Kidney glomerular epithelial cell (primary cell): ENCODE data around the gene SCIMP.
"Not testable (repeated sequence)": the region's sequence is repeated elsewhere in the genome, so short reads cannot be mapped to it uniquely, and the experiment has no call there.

Experiments used
- DNase-seq: peaks from one replicate; lab custom pipeline; 2025; lab: John Stamatoyannopoulos, UW

SCIMP gene

DNA sequence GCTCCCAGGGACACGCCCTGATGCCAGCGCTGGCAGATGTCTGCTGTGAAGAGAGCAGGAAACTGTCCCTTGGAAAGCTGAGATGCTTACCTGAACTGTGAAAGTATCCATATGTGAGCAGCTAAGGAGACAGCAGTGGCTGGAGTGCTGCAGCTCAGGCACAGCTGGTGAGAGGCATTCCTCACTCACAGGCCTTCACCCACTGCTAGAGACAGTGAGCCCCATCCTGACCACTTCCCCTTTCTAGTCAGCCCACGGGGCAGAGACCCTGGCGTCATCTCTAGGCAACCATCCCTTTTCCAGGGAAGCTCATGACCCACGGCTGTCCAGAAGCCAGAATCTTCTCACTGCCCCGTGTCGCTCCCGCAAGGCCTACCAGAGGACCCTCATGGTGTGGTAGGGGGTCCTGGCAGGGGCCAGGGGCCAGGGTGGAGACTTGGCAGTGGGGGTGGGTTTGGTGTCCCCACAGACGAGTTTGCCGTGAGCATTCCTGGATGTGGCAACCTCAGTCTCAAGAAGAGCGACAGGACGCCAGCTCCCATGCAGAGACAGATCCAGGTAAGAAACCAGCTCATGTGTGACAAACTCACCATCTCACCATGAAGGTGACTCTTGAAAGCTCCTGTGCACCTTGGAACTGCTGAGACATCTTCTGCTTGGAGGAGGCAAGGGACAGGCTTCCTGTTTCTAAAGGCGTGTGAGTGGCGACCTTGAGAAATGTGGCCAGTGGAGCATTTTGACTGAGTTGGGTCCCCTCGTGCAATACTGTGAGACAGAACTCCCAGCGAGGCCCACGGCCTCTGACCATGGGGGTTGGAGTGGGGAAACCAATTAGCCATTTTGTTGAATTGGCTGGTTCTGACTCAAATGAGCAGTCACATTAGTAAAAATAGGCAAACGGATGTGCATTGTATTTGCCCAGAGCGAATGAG is at the start of gene SCIMP:
Gene SCIMP, minus strand, starts transcription at position 216 of the 932 bp plus-strand sequence. Its CDS starts 105 bp downstream, at position 111.
- no peak for DNase-seq

DNA sequence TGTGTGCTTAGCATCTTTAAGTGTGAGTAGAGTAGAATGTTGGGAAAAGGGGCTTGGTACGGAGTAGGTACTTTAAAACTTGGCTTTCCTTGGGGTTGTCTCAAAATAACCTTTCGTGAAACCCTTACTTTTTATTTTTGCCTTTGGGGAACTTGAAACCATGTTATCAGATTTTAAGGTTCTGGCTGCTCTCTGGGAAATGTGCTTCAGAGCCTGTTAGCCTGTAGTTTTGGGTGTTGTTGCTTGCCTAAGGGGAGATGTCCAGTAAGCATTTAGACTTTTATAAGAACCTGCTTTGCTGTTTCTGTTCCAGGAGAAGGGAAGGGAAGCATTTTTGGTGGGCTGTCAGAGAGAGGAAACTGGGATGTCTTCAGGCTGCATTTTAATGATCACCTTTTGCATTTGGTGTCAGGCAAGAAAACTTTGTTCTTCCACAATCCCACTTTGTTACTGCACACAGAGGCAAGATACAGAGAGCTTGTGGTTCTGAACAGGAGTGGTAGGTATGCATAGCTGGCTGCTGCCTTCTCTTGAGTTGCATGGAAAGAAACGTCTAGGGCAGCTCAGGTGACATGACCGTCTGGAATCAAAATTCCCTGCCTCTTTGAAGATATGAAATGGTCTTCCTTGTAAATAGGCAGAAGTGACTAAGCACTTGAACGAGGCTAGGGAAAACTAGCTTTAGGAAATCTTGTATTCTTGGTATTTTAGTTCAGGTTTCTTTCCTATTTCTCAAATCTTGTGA is 49.1 kb upstream of the SCIMP start:
- DNase-seq: no peak

DNA sequence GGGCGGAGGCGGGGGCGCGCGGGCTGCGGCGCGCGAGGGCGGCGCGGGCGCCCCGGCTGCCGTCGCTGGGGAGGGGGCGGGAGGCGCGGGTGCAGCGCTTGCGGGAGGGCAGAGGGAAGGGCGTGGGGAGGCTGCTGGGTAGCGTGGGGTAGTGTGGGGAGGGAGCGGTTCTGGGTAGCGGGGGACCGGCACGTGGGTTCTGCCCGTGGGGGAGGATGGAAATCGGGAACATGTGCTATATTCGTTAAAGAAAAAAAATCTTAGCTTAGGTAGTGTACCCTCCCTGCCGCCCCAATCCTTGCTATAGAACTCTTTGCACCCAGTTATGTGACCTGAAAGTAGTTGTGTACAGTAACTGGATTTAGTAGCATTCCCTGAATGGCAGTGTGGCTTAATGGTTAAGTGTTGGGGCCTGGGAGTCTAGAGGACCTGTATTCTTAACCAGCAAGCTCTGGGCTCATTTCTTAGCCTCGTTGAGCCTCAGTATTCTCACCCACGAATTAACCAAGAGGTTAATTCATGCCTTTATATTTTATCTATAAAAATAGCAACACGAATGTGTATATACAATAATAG is 48.1 kb upstream of the SCIMP start:
- DNase-seq: no peak

DNA sequence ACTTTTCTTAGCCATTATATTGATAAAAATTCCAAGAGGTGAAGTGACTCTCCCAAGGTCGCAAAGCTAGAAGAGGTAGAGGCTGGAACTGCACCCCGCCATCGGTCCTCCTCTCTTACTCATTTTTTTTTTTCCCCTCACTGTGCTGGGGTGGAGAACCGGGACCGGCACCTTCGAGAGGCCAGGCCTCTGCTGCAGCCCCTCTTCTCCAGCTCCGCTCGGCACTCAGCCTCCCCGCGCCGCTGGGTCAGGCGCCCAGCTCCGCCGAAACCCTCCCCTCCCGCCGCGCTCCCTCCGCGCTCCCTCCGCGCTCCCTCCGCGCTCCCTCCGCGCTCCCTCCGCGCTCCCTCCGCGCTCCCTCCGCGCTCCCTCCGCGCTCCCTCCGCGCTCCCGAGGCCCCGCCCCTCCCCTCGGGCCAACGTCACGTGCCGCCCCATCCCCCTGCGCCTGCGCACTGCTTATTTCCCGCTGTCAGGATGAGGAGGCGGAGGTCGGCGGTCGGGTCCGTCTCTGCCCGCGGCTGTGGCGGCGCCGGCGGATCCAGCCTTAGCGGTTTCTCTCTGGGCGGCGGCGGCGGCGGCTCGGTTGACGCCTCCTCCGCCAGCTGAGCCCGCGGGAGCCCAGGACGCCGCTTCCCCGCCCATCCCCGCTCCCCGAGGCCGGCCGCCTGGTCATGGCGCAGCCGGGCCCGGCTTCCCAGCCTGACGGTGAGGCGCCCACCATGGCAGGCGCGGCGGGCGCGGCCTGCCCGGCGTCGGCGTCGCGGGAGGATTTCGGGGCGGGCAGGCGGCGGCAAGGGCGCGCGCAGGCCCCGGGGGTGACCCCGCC is 47.4 kb upstream of the SCIMP start, which contains the start of gene RABEP1:
Gene RABEP1, plus strand, starts transcription at position 471 of the 828 bp plus-strand sequence. Its CDS starts 203 bp downstream, at position 674.
- DNase-seq: peak; percentile 86

DNA sequence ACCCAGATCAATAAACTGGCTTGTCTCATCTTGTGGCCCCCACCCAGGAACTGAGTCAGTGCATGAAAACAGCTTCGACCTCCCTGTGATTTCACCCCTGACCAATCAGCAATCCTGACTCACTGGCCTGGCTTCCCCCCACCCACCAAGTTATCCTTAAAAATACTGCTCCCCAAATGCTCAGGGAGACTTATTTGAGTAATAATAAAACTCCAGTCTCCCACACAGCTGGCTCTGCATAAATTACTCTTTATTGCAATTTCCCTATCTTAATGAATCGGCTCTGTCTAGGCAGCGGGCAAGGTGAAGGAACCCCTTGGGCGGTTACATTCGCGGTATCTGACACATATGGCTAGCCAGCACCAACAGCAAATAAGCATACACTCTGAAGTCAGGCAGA is 37.7 kb upstream of the SCIMP start:
- DNase-seq: no peak

DNA sequence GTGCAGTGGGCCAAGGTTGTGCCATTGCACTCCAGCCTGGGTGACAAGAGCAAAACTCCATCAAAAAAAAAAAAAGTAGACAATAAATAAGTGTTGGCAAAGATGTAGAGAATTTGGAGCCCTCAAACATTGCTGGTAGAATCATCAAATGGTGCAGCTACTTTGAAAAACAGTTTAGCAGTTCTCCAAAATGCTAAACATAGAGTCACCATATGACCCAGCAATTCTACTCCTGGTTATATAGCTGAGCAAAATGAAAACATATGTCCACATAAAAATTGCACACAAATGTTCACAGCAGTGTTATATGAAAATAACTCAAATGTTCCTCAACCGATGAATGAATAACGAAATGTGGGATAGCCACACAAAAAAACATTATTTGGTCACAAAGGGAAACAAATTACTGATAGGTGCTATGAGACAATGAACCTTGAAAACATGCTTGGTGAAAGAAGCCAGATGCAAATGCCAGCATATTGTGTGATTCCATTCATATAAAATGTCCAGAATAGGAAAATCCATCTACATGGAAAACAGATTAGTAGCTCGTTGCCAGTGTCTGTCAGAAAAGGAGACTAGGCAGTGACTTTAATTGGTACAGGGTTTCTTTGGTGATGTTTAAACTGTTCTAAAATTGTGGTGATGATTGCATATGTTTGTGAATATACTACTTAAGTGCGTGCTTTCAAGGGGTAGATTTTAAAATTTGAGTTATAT is 34.7 kb upstream of the SCIMP start:
- no peak for DNase-seq

DNA sequence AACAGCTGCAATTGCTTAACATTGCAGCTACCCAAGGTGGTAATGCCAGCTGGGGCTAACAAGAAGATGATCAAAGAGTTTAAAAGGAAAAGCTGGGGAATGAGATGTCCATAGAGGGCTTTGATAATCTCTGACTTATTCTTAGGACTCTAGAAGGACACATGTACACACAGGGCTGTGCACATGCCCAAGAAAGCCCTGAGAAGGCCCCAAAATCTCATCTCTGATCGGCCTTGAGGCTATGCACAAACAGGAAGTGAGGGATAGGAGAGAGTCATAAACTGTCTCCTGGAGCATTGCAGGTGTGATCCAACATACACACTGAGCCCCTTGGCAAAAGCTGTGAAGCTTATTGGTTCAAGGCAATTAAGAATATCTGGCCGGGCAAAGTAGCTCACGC is 30.2 kb upstream of the SCIMP start:
- DNase-seq: no peak

DNA sequence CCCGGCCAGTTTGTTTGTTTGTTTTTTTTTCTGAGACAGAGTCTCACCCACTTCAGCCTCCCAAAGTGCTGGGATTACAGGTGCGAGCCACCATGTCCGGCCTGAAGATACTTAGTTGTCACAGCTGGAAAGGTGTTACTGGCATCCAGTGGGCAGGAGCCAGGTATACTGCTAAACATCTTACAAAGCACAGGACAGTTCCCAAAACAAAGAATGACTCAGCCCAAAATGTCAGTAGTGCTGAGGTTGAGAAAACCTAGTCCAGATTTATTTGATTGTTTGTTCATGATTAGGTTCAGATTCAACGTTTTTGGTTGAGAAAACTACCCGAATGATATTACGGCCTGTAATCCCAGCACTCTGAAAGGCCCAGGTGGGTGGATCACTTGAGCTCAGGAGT is 28.8 kb upstream of the SCIMP start:
- no peak for DNase-seq

DNA sequence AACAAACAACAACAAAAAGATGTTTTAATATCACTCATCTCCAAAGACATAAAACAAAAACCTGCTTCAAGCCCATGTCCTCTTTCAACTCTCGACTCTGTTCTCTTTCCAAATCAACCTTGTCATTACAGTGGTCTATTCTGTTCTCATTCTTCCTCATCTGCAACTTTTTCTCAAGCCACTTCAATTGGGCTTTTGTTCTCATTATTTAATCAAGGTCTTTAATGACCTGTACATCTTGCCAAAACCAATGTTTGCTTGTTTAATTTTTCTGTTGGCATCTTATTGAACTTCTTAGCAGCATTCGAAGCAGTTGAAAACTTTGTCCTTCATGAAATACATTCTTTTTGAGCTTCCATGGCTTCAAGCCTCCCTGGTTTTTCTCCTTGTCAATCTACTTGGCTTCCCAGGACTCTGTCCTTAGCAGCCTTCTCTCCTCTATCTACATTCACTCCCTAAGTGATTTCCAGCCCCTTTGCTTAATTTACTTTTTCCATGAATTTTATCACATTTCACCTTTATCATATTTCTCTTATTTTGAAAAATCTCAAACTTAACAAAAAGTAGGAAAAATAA is 27.8 kb upstream of the SCIMP start:
- DNase-seq: no peak

DNA sequence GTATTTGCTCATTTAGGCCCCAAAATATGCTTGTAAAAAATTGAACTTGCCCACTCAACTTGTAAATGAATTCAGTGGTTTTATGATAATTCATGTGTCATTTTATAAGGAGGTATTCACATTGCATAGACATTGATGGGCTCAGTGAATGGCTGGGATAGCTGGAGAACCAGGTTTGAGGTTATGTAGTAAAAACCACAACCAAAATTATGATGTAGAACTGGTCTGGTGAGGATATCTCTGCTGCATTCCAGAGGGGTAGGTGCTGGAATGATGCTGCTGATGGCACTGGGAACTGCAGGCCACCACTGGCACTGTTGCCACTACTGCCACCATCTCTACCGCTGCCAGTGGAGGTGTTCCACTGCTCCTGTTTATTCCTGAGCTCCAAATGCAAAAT is 25.9 kb upstream of the SCIMP start:
- DNase-seq: no peak

DNA sequence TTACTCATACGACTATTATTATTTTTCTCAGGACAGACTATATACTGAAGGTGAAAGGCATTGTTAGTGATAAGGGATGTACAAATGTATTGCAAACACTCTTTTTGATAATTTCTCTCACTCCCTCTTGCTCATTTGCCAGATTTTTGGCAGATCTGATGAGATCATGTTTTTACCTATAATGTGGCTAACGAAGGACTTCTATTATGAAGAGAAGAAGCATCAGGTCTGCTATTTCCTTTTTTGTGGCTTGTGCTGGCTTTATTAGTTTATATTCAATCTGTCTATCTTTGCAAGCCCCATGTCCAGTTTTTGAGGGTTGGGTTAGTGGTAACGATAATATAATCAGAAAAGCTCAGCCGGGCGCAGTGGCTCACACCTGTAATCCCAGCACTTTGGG is 22.5 kb upstream of the SCIMP start:
- no peak for DNase-seq

DNA sequence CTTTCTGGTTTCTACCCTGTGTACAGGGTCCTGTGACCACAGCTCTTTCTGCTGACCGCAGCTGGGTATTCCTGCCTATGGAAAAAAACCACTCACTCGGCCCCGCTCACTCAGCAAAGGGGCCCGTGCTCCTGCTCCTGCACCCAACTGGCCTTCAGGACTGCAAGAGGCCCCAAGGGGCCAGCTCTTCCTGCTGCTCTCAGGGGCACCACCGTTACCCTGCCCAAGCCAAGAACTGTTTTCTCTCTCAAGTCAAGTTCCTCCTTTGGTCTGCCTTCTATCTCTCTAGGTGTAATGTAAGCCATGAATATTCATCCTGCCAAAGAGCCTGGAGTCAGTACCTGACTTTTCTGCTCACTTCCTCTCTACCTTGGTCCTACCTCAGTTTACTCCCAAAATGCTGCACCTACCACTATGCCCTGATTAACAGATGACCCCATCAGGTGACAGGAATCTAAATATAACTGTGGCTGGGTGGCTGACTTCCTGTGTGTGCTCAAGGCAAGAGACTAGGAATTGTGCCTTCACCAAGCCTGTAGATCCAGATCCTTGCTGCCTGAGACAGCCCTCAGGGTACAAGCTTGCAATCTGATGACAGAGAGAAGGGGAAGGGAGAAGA is 20.4 kb upstream of the SCIMP start:
- no peak for DNase-seq

DNA sequence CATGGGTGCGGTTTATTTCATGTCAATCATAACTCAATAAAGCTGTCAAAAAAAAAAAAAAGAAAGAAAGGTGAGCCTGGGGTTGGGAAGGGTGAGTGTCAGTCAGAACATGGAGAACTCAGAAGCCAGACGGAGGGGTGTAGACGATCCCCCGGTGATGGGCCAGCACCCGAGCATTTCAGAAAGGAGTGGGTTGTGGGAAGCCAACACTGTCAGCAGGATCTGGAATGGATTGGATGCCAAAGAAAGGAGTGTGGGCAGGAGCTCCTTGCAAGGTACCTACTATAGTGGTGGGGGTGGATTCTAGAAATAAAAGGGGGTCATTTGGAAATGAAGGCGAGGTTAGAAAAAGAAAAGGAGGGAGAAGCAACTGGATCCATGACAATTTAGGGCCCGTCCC is 19.8 kb upstream of the SCIMP start:
- DNase-seq: no peak

DNA sequence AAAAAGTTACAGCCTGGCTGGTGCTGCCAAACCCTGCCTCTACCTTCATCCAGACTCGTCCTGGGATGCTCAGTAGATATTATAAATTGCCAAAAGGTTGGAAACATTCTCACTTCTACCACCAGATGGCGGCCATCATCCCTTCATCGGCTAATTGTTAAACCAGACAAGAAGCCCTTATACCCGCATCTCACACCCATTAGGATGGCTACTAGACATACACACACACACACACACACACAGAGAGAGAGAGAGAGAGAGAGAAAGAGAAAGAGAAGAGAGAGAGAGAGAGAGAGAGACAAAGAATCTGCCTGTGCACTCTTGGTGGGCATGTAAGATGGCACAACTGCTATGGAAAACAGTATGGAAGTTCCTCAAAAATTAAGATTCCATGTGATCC is 15.0 kb upstream of the SCIMP start:
- DNase-seq: peak; percentile 30

DNA sequence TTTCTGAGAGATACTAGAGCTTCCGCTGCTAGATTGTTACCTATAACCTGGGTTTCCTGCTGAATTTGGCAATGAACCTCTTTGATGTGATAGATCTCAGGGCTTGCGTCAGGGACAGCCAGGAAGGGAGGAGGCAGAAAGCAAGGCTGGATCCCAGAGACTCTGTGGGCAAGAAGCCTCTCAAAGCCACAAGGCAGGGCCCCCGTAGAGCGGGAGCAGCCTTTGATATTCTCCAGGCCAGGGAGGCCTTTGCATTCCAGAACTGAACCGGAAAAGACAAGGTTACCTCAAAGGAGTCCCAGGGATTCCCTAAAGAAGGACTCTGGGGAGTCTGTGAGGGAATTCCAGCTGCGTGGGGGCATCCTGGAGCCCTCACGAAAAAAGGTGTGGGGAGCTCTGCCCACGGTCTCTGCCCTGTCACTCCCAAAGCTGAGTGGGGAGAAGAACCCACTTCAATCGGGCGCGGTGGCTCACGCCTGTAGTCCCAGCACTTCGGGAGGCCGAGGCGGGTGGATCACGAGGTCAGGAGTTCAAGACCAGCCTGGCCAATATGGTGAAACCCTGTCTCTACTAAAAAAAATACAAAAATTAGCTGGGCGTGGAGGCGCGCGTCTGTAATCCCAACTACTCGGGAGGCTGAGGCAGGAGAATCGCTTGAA is 14.3 kb upstream of the SCIMP start:
- DNase-seq: no peak

DNA sequence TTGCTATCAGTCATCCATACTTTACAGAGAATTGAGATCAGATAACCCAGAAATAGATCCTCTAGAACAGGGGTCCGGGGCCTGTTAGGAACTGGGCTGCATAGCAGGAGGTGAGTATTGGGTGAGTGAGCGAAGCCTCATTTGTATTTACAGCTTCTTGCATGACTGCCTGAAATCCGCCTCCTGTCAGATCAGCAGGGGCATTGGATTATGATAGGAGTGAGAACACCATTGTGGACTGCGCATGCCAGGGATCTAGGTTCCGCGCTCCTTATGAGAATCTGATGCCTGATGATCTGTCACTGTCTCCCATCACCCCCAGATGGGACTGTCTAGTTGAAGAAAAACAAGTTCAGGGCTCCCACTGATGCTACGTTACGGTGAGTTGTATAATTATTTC is 13.0 kb upstream of the SCIMP start:
- no peak for DNase-seq

DNA sequence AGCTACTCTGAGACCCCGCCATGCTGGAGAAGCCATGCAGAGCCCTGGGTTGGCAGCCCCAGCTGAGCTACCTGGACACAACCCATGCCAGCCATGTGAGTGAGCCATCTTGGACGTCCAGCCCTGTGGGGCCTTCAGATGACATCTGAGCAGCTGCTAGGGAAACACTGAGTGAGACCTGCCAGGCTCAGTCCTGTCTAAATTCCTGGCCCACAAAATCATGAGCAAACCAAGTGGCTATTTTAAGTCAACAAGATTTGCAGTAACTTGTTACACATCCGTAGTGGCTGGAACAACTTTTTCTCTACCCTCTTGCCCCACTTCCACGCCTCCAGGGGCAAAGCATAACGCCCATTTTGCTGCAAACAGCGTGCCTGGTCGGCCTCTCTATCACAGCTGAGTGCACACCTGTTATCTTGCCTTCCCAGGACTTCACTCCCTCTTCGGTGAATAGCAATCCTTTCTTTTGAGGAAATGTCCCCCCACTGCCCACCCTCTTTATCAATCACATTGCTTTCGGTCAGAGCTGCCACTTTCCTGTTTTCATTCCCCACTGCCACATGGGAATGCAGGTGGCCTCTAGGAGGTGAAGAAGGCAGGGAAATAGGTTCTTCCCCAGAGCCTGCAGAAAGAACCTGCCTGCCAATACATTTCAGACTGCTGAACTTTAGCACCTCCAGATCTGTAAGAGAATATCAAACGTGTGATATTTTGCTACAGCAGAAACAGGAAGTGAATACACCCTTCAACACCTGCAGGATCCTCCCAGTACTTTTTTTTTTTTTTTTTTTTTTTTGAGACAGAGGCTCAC is 7.4 kb upstream of the SCIMP start:
- DNase-seq: no peak

DNA sequence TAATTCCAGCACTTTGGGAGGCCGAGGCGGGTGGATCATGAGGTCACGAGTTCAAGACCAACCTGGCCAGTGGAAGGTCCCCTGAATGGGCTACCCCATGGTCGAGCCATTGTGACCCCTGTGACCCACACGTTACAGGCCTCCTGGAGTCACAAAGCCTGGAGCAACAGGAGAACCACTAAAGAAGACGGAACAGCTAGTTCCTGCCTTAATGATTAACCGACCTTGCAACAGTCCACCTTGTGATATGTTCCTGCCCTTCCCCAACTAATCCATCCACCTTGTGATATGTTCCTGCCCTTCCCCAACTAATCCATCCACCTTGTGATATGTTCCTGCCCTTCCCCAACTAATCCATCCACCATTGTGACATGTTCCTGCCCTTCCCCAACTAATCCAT is 5.1 kb upstream of the SCIMP start:
- DNase-seq: not testable (repeated sequence)

DNA sequence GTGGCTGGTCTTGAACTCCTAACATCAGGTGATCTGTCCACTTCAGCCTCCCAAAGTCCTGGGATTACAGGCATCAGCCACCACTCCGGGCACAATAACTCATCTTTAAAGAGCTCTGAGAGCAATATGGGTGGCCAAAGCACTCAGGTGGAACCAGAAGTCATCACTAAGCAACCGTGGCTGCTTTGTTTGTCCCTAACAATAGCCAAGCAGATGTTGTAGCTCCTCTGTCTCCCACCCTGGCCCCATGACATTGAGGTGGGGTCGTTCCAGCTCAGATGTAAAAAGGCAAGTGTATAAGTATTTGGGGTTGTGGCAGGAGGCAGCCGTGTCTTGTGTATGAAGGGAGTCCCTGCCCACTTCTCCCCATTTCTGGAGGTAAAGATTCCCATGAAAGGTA is 3.7 kb upstream of the SCIMP start:
- DNase-seq: no peak
